ENCODE results near the gene FBXO10.
"Not testable (repeated sequence)": the region's sequence is repeated elsewhere in the genome, so short reads cannot be mapped to it uniquely, and the experiment has no call there.

DNA sequence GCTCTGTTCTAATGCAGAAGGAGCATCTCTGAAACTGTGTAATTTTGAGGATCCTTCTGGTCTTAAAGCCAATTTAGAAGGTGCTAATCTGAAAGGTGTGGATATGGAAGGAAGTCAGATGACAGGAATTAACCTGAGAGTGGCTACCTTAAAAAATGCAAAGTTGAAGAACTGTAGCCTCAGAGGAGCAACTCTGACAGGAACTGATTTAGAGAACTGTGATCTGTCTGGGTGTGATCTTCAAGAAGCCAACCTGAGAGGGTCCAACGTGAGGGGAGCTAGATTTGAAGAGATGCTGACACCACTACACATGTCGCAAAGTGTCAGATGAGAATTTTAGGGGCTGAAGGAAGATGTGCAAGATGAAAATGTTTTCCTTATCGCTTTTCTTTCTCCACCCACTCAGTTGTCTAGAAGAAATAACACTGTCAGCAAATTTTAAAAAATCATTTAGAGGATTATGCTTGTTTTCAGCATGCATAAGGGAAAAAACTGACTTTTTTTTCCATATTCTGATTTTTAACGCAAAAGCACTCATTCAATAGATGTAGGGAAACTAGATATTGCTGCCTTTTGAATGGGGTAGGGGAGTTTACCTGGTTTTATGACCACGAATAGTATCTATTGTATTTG, 98.1 kb downstream of the FBXO10 start:
- TF ChIP-seq, protein P1, sequence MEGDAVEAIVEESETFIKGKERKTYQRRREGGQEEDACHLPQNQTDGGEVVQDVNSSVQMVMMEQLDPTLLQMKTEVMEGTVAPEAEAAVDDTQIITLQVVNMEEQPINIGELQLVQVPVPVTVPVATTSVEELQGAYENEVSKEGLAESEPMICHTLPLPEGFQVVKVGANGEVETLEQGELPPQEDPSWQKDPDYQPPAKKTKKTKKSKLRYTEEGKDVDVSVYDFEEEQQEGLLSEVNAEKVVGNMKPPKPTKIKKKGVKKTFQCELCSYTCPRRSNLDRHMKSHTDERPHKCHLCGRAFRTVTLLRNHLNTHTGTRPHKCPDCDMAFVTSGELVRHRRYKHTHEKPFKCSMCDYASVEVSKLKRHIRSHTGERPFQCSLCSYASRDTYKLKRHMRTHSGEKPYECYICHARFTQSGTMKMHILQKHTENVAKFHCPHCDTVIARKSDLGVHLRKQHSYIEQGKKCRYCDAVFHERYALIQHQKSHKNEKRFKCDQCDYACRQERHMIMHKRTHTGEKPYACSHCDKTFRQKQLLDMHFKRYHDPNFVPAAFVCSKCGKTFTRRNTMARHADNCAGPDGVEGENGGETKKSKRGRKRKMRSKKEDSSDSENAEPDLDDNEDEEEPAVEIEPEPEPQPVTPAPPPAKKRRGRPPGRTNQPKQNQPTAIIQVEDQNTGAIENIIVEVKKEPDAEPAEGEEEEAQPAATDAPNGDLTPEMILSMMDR (IDR thresholded peaks at IDR 0.05; ENCODE audit: low read depth, low read length) = not testable (repeated sequence)
- not testable (repeated sequence) for TF ChIP-seq EZH2phosphoT487 (IDR thresholded peaks at IDR 0.05; ENCODE audit: low read depth)

All from OCI-LY3 (cell line).